ENCODE data around the gene GPR107.

- TF ChIP-seq EZH2phosphoT487 (IDR thresholded peaks at IDR 0.05; ENCODE audit: unreplicated experiment) (no peak), CTCF (conservative IDR thresholded peaks at IDR 0.05; ENCODE audit: low read depth in 2 of 2) (no peak), POLR2AphosphoS5 (IDR thresholded peaks at IDR 0.05; ENCODE audit: low read depth) (no peak)
Measured at GRCh38 chr9:130142056-130142455, 88.3 kb downstream of the GPR107 start.

Data from GM23338 (cell line).